GM23248 (cell line): ENCODE results near the gene BBS2. TPM values are rescaled to one million over a fixed set of nuclear protein-coding genes. Genes with fewer than 3 reads are reported as not detected.
A peak's percentile ranks its signal among the peaks of the same experiment; 100 is the strongest.

Experiments used
- DNase-seq: peaks from one replicate; pipeline ENCODE4 v3.0.0-alpha.2; 2015
- H2AFZ ChIP-seq: fragments of 200-600 bp; sonication (generic); 2 replicates; pipeline ENCODE4 v1.6.1; 2016; ENCODE audit warnings: antibody characterized with exemption
- H3F3A ChIP-seq: fragments of 200-600 bp; sonication (generic); 2 replicates; pipeline ENCODE4 v1.6.1; 2016; ENCODE audit warnings: mild to moderate bottlenecking, antibody characterized with exemption, mixed run types; ENCODE audit not compliant: insufficient read depth
- H3K27ac ChIP-seq: fragments of 200-600 bp; sonication (generic); 2 replicates; pipeline ENCODE4 v1.5.1; 2016; ENCODE audit warnings: mild to moderate bottlenecking
- H3K27me3 ChIP-seq: fragments of 200-600 bp; sonication (generic); replicated peaks from 2 replicates; pipeline ENCODE4 v1.6.1; 2016; ENCODE audit warnings: mild to moderate bottlenecking; ENCODE audit not compliant: insufficient read depth
- H3K36me3 ChIP-seq: fragments of 200-600 bp; sonication (generic); 2 replicates; pipeline ENCODE4 v1.6.1; 2016; ENCODE audit warnings: low read depth, mild to moderate bottlenecking
- H3K4me1 ChIP-seq: fragments of 200-600 bp; sonication (generic); 2 replicates; pipeline ENCODE4 v1.6.1; 2016; ENCODE audit warnings: mild to moderate bottlenecking; ENCODE audit not compliant: insufficient read depth
- H3K4me2 ChIP-seq: fragments of 200-600 bp; sonication (generic); one replicate; pipeline ENCODE4 v1.6.1; 2016; ENCODE audit warnings: mild to moderate bottlenecking; ENCODE audit not compliant: unreplicated experiment
- H3K4me3 ChIP-seq: fragments of 200-600 bp; sonication (generic); 2 replicates; pipeline ENCODE4 v1.5.1; 2016; ENCODE audit warnings: mild to moderate bottlenecking
- H3K79me2 ChIP-seq: fragments of 200-600 bp; sonication (generic); 2 replicates; pipeline ENCODE4 v1.6.1; 2016; ENCODE audit warnings: mild to moderate bottlenecking; ENCODE audit not compliant: insufficient read depth
- H3K9ac ChIP-seq: fragments of 200-600 bp; sonication (generic); 2 replicates; pipeline ENCODE4 v1.6.1; 2016; ENCODE audit warnings: mild to moderate bottlenecking
- H3K9me2 ChIP-seq: fragments of 200-600 bp; sonication (generic); 2 replicates; pipeline ENCODE4 v1.6.1; 2016; ENCODE audit warnings: mixed run types, mild to moderate bottlenecking, moderate library complexity; ENCODE audit not compliant: insufficient read depth
- H3K9me3 ChIP-seq: fragments of 200-600 bp; sonication (generic); one replicate; pipeline ENCODE4 v1.6.1; 2017; ENCODE audit warnings: low read depth
- H4K20me1 ChIP-seq: fragments of 200-600 bp; sonication (generic); 2 replicates; pipeline ENCODE4 v1.6.0; 2016; ENCODE audit not compliant: insufficient read depth
- EZH2 ChIP-seq: fragments of 200-600 bp; sonication (generic); IDR thresholded peaks from 2 replicates; pipeline ENCODE4 v1.6.1; 2018; ENCODE audit warnings: antibody characterized with exemption, mild to moderate bottlenecking; ENCODE audit not compliant: insufficient read depth, poor library complexity, severe bottlenecking
- EZH2phosphoT487 ChIP-seq: fragments of 200-600 bp; sonication (generic); IDR thresholded peaks from 2 replicates; pipeline ENCODE4 v1.6.1; 2018; ENCODE audit warnings: antibody characterized with exemption, moderate library complexity, mild to moderate bottlenecking, low read depth; ENCODE audit not compliant: insufficient read depth
- WGBS, 2 experiments: methylation state at CpG; one replicate each; pipeline ENCODE4 v1.1.6; 2015 to 2017; ENCODE audit warnings: low lambda C conversion rate in 2 of 2, low coverage in 1 of 2; ENCODE audit errors: missing lambda C conversion rate in 2 of 2; 5-methylcytosine and 5-hydroxymethylcytosine counted together
- in situ Hi-C: fragments of 300-500 bp; cut with MboI; formaldehyde crosslinking; loops from 2 replicates; pipeline ENCODE4 v1.15.0; 2020
- polyA plus RNA-seq: library from polyadenylated mRNA; unstranded; fragments of >200 nt; fragmentation: Nextera tagmentation; extraction: Ambion mirVana; gene quantifications from 2 replicates; pipeline ENCODE4 v1.2.1, GENCODE V29; 2016
- total RNA-seq: library from RNA; depleted of rRNA; stranded (reverse); fragments of >200 nt; shearing (Covaris generic); gene quantifications from 2 replicates; pipeline ENCODE4 v1.2.3, GENCODE V29; 2014

Gene BBS2
- total and polyA plus RNA-seq, 2 experiments from 2014 or later = 45.4 to 66.2 TPM

- Histone ChIP-seq H3K79me2 (peaks cover 93% of the 10 kb centered on the region), H3F3A (peaks cover 12% of the 10 kb centered on the region; the same call in 1 of the 2 replicates), H3K9ac (peak overlapping the region; percentile 92), H3K4me3 (peak overlapping the region; percentile 92), H3K27me3 (no peaks in the 10 kb centered on the region), H3K9me3 (no peaks in the 10 kb centered on the region), H3K9me2 (no peaks in the 10 kb centered on the region), H3K27ac (peak overlapping the region; percentile 89), H3K36me3 (peaks cover 33% of the 10 kb centered on the region), H2AFZ (peak overlapping the region; percentile 82), H3K4me2 (peak overlapping the region; percentile 83), H4K20me1 (peaks cover 5% of the 10 kb centered on the region; the same call in 1 of the 2 replicates), H3K4me1 (peaks cover 27% of the 10 kb centered on the region)
- peak; percentile 82 for DNase-seq
- in situ Hi-C loops = no loop called here
- whole genome bisulfite sequencing, 2 experiments = 13 to 14% methylated on average over 31 of the region's 31 CpGs
- TF ChIP-seq EZH2 = no peak
- TF ChIP-seq EZH2phosphoT487 = no peak
Measured at GRCh38 chr16:56451753-56452689, 67.8 kb downstream of the BBS2 start.

GRCh38 chr16:56450986-56451752, 68.7 kb downstream of the BBS2 start, which contains the start of the genes NUDT21 and OGFOD1:
Gene NUDT21 (minus strand): TSS chr16:56451332. CDS start chr16:56451202, 130 bp downstream.
Gene OGFOD1 (plus strand): TSS chr16:56451554. CDS start chr16:56451613, 59 bp downstream.
- Histone ChIP-seq H3K27ac (peak within 1 kb of the TSS; percentile 89), H3K9me3 (no peaks in the 10 kb centered on the region), H3K4me1 (peaks cover 28% of the 10 kb centered on the region), H3K27me3 (no peaks in the 10 kb centered on the region), H3K79me2 (peaks cover 93% of the 10 kb centered on the region), H3K9me2 (no peaks in the 10 kb centered on the region), H3F3A (peaks cover 12% of the 10 kb centered on the region; the same call in 1 of the 2 replicates), H3K36me3 (peaks cover 32% of the 10 kb centered on the region), H3K9ac (peak within 1 kb of the TSS; percentile 92), H2AFZ (peak within 1 kb of the TSS; percentile 91), H4K20me1 (peaks cover 5% of the 10 kb centered on the region; the same call in 1 of the 2 replicates), H3K4me2 (peak within 1 kb of the TSS; percentile 95), H3K4me3 (peak within 1 kb of the TSS; percentile 92)
- TF ChIP-seq EZH2phosphoT487 (no peak), EZH2 (no peak)
- 0 to 1% methylated on average over 55 of the region's 56 CpGs for WGBS, 2 experiments
- in situ Hi-C loops = no loop called here
- peak; percentile 99 for DNase-seq

- WGBS, 2 experiments = 4 to 5% methylated on average over 18 of the region's 18 CpGs
- H2AFZ ChIP-seq = peak overlapping the region; percentile 91
- peaks cover 34% of the 10 kb centered on the region for H3K36me3 ChIP-seq
- peak overlapping the region; percentile 92 for H3K4me3 ChIP-seq
- peaks cover 5% of the 10 kb centered on the region; the same call in 1 of the 2 replicates for H4K20me1 ChIP-seq
- no peaks in the 10 kb centered on the region for H3K9me2 ChIP-seq
- peak overlapping the region; percentile 95 for H3K4me2 ChIP-seq
- H3K27me3 ChIP-seq = no peaks in the 10 kb centered on the region
- peaks cover 93% of the 10 kb centered on the region for H3K79me2 ChIP-seq
- peak overlapping the region; percentile 89 for H3K27ac ChIP-seq
- TF ChIP-seq EZH2 = no peak
- TF ChIP-seq EZH2phosphoT487 = no peak
- in situ Hi-C loops = no loop called here
- peak; percentile 60 for DNase-seq
- H3K9me3 ChIP-seq = no peaks in the 10 kb centered on the region
- H3K9ac ChIP-seq = peak overlapping the region; percentile 92
- peaks cover 12% of the 10 kb centered on the region; the same call in 1 of the 2 replicates for H3F3A ChIP-seq
- peaks cover 28% of the 10 kb centered on the region for H3K4me1 ChIP-seq
Measured at GRCh38 chr16:56450275-56450985, 69.4 kb downstream of the BBS2 start.
